Ishikawa (cell line): Measurements from ENCODE around the gene ATG14.

Source experiments
- EP300 ChIP-seq: IDR thresholded peaks from 2 replicates; pipeline ENCODE4 v1.6.1; 2012; ENCODE audit warnings: borderline replicate concordance
- FOXM1 ChIP-seq: IDR thresholded peaks from 2 replicates; pipeline ENCODE4 v1.6.1; 2012; ENCODE audit warnings: low read depth, borderline replicate concordance

- TF ChIP-seq EP300, result no peak
- TF ChIP-seq FOXM1, result no peak
Observed at GRCh38 chr14:55372825-55373224, 38.8 kb downstream of the ATG14 start.
